ENCODE results near the gene ALPI.

ALPI gene

GRCh38 chr2:232508251-232508650 lies 52.3 kb downstream of the ALPI start:
- ChIA-PET POLR2A (ENCODE audit: low non-redundant PET) (no interaction called here), CTCF (interaction anchor here (0.7 to 1.8 kb wide), 2 partner anchors 14 to 607 kb away, joined by 4 to 6 read pairs; no protein-coding TSS in a partner anchor)
- no peak for DNase-seq (ENCODE audit: low spot score)
- no peak overlapping the region for H3K27ac ChIP-seq
- no peak for TF ChIP-seq CTCF (conservative IDR thresholded peaks at IDR 0.05; ENCODE audit: low read depth)

Data from RWPE1 (cell line).